DMS53 (cell line): ENCODE measurements around the gene KCNJ2.

Experiments used
- DNase-seq: peaks from one replicate; lab custom pipeline; 2025; lab: John Stamatoyannopoulos, UW

KCNJ2 gene

DNA sequence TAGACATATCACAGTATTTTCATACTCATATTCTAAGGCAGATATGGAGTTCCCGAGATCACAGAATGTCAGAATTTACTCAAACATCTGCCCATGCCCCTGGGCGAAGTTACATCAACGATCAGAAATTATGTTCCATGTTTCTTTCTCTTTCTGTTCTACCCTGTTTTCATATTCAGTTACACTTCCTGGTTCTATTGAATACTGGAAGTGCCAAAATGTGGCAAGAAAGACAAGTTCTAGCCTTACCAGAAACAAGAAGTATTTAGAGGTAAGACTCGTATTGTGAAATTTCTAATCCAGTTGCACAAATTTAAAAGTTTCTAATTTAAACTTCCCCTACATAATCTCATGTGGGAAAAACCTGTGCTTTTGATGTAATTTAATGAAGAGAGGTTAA, 36.1 kb downstream of the KCNJ2 start:
- DNase-seq = no peak

- DNase-seq = no peak
Measured at GRCh38 chr17:70206361-70207010, 37.2 kb downstream of the KCNJ2 start.

- no peak for DNase-seq
Measured at GRCh38 chr17:70207184-70207583, 37.9 kb downstream of the KCNJ2 start.

DNA sequence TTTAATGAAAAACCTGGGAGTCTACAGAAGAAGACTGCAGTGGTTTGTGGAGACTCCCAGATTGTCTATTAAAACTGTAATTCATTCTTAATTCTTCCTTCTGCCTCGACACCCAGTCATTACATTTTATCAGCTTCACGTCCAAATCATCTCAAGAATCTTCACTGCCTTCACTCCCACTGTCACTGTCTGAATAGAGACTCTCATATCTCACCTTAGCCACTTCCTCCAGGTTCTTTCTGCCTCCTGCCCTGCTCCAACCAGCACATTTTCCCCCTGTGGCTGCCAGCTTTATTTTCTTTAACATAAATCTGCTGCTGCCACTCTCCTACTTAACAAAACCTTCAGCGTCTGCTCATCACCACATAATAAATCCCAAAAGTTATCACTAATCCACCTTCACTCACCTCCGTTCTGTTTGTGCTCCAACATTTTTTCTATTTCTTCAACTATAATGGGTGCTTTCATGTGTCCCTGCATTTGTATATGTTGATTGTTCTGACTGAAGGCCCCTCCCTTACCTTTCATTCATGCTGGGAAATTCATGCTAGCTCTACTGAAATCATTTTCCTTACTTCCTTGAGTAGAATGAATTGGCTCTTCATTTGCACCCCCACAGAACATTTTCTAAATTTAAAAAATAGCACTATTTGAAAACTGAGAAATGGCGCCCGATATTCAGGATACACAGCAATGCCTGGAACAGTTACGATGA, 38.9 kb downstream of the KCNJ2 start:
- DNase-seq = no peak

DNA sequence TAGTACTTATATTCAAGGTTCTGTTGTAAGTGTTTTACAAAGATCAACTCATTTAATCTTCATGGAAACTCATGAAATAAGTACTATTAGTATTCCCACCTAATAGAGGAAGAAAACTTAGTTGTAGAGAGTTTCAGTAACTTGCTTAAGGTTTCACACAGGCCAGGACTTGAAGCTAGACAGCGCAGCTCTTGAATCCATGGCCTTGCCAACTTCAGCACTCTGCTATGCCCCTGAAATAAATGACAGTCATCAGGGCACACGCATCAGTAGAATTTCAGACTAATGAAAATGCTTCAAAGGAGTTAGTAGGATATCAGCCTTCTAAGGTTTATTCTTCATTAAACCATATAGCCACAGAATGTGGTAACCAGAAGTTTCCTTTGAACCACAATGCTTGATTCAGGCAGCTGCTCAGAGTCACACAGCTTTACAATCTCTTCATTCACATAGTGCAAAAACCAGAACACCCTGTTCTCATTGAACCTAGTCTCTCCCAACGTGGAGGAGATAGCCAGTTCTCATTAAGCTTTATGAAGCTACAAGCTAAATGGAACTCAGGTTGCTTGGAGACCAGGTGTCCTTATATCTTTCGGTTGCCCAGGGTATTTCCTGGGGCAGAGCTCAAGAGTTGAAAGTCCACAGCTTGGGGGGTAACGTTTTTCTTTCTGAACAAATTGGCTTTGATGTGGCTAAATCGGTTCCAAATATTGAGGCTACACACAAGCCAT, 39.7 kb downstream of the KCNJ2 start:
- DNase-seq = no peak

DNA sequence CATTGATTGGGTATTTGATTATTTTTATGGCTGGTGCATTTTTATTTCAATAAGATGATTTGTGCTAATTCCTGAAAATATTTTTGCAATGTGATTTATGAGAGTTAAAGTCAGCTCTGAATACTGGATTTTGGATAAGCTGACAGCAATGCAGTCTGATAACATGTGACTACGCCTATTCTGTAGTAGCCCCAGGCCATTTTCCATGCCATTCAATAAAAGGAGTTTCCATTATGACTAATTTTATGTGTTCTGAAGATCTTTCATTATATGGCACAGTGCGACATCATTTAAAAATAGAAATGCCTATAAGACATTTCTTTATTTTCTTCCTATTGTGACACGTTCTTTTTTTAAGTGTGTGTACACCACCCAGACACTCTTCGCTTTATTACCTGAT, 46.3 kb downstream of the KCNJ2 start:
- no peak for DNase-seq

DNA sequence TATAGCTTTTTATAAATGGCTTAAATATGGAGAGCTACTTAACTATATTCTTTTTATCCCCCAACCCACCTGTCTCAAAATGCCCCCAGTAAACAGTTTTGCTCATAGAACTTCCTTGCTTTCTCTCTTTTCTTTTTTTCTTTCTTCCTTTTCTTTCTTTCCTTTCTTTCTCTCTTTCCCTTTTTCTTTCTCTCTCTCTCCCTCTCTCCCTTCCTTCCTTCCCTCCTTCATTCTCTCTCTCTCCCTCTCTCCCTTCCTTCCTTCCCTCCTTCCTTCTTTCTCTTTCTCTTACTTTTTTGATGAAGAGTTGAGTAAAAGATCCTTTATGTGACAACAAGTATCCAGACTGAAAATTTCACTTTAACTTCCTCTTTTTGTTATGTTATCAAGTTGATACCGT, 48.2 kb downstream of the KCNJ2 start:
- no peak for DNase-seq

GRCh38 chr17:70225276-70225675, 55.9 kb downstream of the KCNJ2 start:
- DNase-seq = no peak
